IMR-90 (cell line): ENCODE results near the gene FAM204A.

Experiments used
- BHLHE40 ChIP-seq: fragments of 150-350 bp; IDR thresholded peaks from 2 replicates; pipeline ENCODE4 v1.6.1; 2016; ENCODE audit warnings: mild to moderate bottlenecking, low read depth, low read length
- POLR2A ChIP-seq: IDR thresholded peaks from 2 replicates; pipeline ENCODE4 v1.6.1; 2012; ENCODE audit warnings: mild to moderate bottlenecking, low read depth, low read length
- RAD21 ChIP-seq: IDR thresholded peaks from 2 replicates; pipeline ENCODE4 v1.6.1; 2012; ENCODE audit warnings: low read length, improper control_type of control experiment
- TF ChIP-seq, protein P1 (sequence below): conservative IDR thresholded peaks from 2 replicates; pipeline ENCODE4 v1.5.1; 2012; ENCODE audit warnings: mild to moderate bottlenecking, low read depth, low read length, improper control_type of control experiment
- TF ChIP-seq, protein P2 (sequence below): fragments of 150-350 bp; IDR thresholded peaks from 2 replicates; pipeline ENCODE4 v1.6.1; 2017; ENCODE audit warnings: mild to moderate bottlenecking, antibody characterized with exemption, low read length, low read depth

DNA sequence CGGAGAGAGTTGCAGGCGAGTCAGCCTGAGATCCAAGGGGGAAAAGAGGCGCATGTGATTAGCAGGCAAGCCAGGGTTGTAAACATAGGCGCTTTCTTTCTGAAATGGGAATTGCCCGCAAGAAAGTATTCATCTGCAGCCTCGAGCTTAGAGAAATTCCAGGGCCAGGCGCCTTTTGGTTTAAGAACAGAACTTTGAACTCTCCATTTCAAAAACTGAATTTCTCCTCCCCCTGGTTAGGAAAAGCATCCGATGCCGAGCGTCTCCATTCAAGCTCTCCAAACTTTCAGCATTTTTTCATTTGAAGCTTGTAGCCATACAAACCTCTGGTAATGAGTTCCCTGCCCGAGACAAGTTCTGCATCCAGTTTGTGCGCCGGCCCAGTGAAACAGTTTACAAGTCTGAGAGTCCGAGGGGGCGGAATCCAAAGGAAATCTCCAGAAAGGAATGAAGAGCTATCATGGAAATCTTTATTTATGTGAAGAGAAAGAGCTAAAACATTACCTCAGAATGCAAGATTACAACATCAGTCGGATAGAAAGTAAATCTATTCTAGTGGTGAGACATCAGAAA is 69.9 kb downstream of the FAM204A start:
- no peak for TF ChIP-seq POLR2A
- TF ChIP-seq, protein P1, sequence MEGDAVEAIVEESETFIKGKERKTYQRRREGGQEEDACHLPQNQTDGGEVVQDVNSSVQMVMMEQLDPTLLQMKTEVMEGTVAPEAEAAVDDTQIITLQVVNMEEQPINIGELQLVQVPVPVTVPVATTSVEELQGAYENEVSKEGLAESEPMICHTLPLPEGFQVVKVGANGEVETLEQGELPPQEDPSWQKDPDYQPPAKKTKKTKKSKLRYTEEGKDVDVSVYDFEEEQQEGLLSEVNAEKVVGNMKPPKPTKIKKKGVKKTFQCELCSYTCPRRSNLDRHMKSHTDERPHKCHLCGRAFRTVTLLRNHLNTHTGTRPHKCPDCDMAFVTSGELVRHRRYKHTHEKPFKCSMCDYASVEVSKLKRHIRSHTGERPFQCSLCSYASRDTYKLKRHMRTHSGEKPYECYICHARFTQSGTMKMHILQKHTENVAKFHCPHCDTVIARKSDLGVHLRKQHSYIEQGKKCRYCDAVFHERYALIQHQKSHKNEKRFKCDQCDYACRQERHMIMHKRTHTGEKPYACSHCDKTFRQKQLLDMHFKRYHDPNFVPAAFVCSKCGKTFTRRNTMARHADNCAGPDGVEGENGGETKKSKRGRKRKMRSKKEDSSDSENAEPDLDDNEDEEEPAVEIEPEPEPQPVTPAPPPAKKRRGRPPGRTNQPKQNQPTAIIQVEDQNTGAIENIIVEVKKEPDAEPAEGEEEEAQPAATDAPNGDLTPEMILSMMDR: no peak
- TF ChIP-seq, protein P2, sequence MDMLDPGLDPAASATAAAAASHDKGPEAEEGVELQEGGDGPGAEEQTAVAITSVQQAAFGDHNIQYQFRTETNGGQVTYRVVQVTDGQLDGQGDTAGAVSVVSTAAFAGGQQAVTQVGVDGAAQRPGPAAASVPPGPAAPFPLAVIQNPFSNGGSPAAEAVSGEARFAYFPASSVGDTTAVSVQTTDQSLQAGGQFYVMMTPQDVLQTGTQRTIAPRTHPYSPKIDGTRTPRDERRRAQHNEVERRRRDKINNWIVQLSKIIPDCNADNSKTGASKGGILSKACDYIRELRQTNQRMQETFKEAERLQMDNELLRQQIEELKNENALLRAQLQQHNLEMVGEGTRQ: no peak
- no peak for TF ChIP-seq BHLHE40
- TF ChIP-seq RAD21: no peak
